PC-3 (cell line): ENCODE data around the gene TNFSF13.

Experiments
- CTCF ChIP-seq: fragments of 300-600 bp; sonication (generic); conservative IDR thresholded peaks from 2 replicates; pipeline ENCODE4 v1.5.1; 2017; ENCODE audit warnings: antibody characterized with exemption, low read depth, mild to moderate bottlenecking, low read length
- EZH2phosphoT487 ChIP-seq: fragments of 300-600 bp; sonication (generic); IDR thresholded peaks from 2 replicates; pipeline ENCODE4 v1.6.1; 2018; ENCODE audit warnings: mild to moderate bottlenecking, antibody characterized with exemption, low read length, borderline replicate concordance

- TF ChIP-seq CTCF, result no peak
- TF ChIP-seq EZH2phosphoT487, result no peak
These were observed 996 bp downstream of the TNFSF13 start for GRCh38 chr17:7559320-7560171.
